Mesendoderm (in vitro differentiated cells): ENCODE measurements around the gene TAB2.
"Not testable (repeated sequence)": the region's sequence is repeated elsewhere in the genome, so short reads cannot be mapped to it uniquely, and the experiment has no call there.

ENCODE experiments used
- DNase-seq: peaks from one replicate; pipeline ENCODE4 v3.0.0; 2013
- H2AK5ac ChIP-seq: 2 replicates; pipeline ENCODE4 v1.6.1; 2013; ENCODE audit warnings: low read length, inconsistent platforms
- H2BK120ac ChIP-seq: 2 replicates; pipeline ENCODE4 v1.6.1; 2013; ENCODE audit warnings: low read depth, mild to moderate bottlenecking, low read length, moderate library complexity, mixed read lengths
- H2BK15ac ChIP-seq: replicated peaks from 2 replicates; pipeline ENCODE4 v1.6.1; 2013; ENCODE audit warnings: low read depth, mild to moderate bottlenecking, moderate library complexity
- H2BK5ac ChIP-seq: 2 replicates; pipeline ENCODE4 v1.6.1; 2013; ENCODE audit warnings: low read length, inconsistent platforms
- H3K18ac ChIP-seq: 2 replicates; pipeline ENCODE4 v1.6.1; 2013; ENCODE audit warnings: mild to moderate bottlenecking, low read length, mixed read lengths
- H3K23ac ChIP-seq: one replicate; pipeline ENCODE4 v1.6.1; 2013; ENCODE audit warnings: low read length
- H3K27ac ChIP-seq: 2 replicates; pipeline ENCODE4 v1.5.1; 2013; ENCODE audit warnings: low read depth, mild to moderate bottlenecking, inconsistent platforms, low read length, moderate library complexity
- H3K27me3 ChIP-seq: 2 replicates; pipeline ENCODE4 v1.6.1; 2013; ENCODE audit warnings: low read length, control low read depth, mild to moderate bottlenecking, inconsistent platforms; ENCODE audit not compliant: insufficient read depth, poor library complexity
- H3K36me3 ChIP-seq: 2 replicates; pipeline ENCODE4 v1.6.1; 2013; ENCODE audit warnings: low read length, inconsistent platforms; ENCODE audit not compliant: control insufficient read depth, insufficient read depth
- H3K4ac ChIP-seq: one replicate; pipeline ENCODE4 v1.6.1; 2013; ENCODE audit warnings: low read depth, mild to moderate bottlenecking, low read length, moderate library complexity
- H3K4me1 ChIP-seq: 2 replicates; pipeline ENCODE4 v1.6.1; 2013; ENCODE audit warnings: low read depth, low read length, inconsistent platforms; ENCODE audit not compliant: control insufficient read depth
- H3K4me2 ChIP-seq: 2 replicates; pipeline ENCODE4 v1.6.1; 2013; ENCODE audit warnings: low read length
- H3K4me3 ChIP-seq: 2 replicates; pipeline ENCODE4 v1.5.1; 2013; ENCODE audit warnings: mild to moderate bottlenecking, low read length
- H3K56ac ChIP-seq: one replicate; pipeline ENCODE4 v1.6.1; 2013; ENCODE audit warnings: low read length
- H3K79me1 ChIP-seq: 2 replicates; pipeline ENCODE4 v1.6.1; 2013; ENCODE audit warnings: low read length, inconsistent platforms
- H3K79me2 ChIP-seq: 2 replicates; pipeline ENCODE4 v1.6.1; 2013; ENCODE audit warnings: mild to moderate bottlenecking, low read length; ENCODE audit not compliant: control insufficient read depth, insufficient read depth
- H3K9ac ChIP-seq: 2 replicates; pipeline ENCODE4 v1.6.1; 2013; ENCODE audit warnings: low read length, inconsistent platforms
- H4K5ac ChIP-seq: one replicate; pipeline ENCODE4 v1.6.1; 2013; ENCODE audit warnings: low read length
- H4K8ac ChIP-seq: one replicate; pipeline ENCODE4 v1.6.1; 2013; ENCODE audit warnings: low read depth, mild to moderate bottlenecking, control low read depth, low read length, moderate library complexity
- WGBS: extraction: QIAGEN DNeasy Blood & Tissue Kit; methylation state at CpG from one replicate; pipeline ENCODE4 v1.1.7; 2013; ENCODE audit warnings: low lambda C conversion rate, missing lambda C conversion rate; ENCODE audit not compliant: insufficient coverage; ENCODE audit errors: extremely low coverage; 5-methylcytosine and 5-hydroxymethylcytosine counted together

TAB2 gene

GRCh38 chr6:149319422-149319821 lies 1.9 kb downstream of the TAB2 start:
- no peak overlapping the region for H3K56ac ChIP-seq

DNA sequence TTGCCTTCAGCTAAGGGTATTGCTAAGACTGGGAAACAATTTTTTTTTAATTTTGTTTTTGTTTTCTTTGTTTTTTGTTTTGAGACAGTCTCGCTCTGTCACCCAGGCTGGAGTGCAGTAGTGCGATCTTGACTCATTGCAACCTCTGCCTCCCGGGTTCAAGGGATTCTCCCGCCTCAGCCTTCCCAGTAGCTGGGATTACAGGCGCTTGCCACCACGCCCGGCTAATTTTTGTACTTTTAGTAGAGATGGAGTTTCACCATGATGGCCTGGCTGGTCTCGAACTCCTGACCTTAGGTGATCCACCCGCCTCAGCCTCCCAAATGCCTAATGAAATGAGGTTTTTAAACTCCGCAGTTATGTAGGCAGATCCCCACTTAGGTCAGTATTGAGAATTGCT lies 2.5 kb downstream of the TAB2 start:
- H2BK120ac ChIP-seq, DNase-seq, H3K4me3 ChIP-seq, H2AK5ac ChIP-seq, H3K9ac ChIP-seq, H4K5ac ChIP-seq, H2BK15ac ChIP-seq, H3K4ac ChIP-seq, H3K36me3 ChIP-seq, H3K18ac ChIP-seq, H3K79me1 ChIP-seq, H3K23ac ChIP-seq, H3K27ac ChIP-seq, H3K4me1 ChIP-seq, H3K56ac ChIP-seq, H2BK5ac ChIP-seq, H3K4me2 ChIP-seq, H3K27me3 ChIP-seq, H4K8ac ChIP-seq: not testable (repeated sequence)
- no CpG with 5 or more reads among the region's 10 CpGs for WGBS
- H3K79me2 ChIP-seq = peaks cover 49% of the 10 kb centered on the region

More at GRCh38 chr6:149319422-149319821, 1.9 kb downstream of the TAB2 start:
- no peak overlapping the region for H2BK120ac ChIP-seq
- no peak overlapping the region for H3K4me3 ChIP-seq
- no peaks in the 10 kb centered on the region for H3K4me1 ChIP-seq
- H3K9ac ChIP-seq = no peak overlapping the region
- H4K5ac ChIP-seq = no peak overlapping the region
- no peak overlapping the region for H4K8ac ChIP-seq
- H3K36me3 ChIP-seq = no peaks in the 10 kb centered on the region
- no peak for DNase-seq
- H2BK15ac ChIP-seq = no peak overlapping the region
- peaks cover 43% of the 10 kb centered on the region for H3K79me2 ChIP-seq
- no peak overlapping the region for H3K18ac ChIP-seq
- H3K23ac ChIP-seq = no peak overlapping the region
- H3K27ac ChIP-seq = no peak overlapping the region
- no CpG with 5 or more reads among the region's 3 CpGs for WGBS
- H3K4ac ChIP-seq = no peak overlapping the region
- H3K79me1 ChIP-seq = no peaks in the 10 kb centered on the region
- no peak overlapping the region for H2AK5ac ChIP-seq
- H2BK5ac ChIP-seq = no peak overlapping the region
- H3K4me2 ChIP-seq = no peak overlapping the region
- no peaks in the 10 kb centered on the region for H3K27me3 ChIP-seq

DNA sequence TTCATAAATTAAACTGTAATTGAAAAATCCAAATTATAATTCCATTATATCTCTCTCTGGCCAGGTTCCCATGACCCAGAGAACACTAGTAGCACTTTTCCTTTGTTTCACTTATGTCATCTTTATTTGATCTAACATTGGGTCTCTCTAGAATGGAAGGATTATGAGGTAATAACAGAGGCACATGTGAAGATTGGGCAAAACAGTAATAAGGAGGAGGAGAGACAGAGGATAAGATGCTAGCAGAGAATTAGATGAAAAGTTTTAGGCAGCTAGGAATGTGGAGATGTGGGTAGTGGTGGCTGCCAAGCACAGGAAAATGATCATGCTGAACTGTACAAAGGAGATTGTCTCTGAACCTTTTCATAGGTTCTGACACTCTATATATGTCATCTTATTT lies 3.3 kb downstream of the TAB2 start:
- H4K8ac ChIP-seq = no peak overlapping the region
- H3K4me1 ChIP-seq = no peaks in the 10 kb centered on the region
- H3K27ac ChIP-seq = no peak overlapping the region
- H3K27me3 ChIP-seq = no peaks in the 10 kb centered on the region
- no peak overlapping the region for H3K9ac ChIP-seq
- no peak overlapping the region for H2AK5ac ChIP-seq
- no peak overlapping the region for H3K4me3 ChIP-seq
- H2BK15ac ChIP-seq = no peak overlapping the region
- no peak overlapping the region for H2BK5ac ChIP-seq
- H3K4ac ChIP-seq = no peak overlapping the region
- no peak overlapping the region for H3K56ac ChIP-seq
- H3K79me2 ChIP-seq = peaks cover 52% of the 10 kb centered on the region
- no peaks in the 10 kb centered on the region for H3K36me3 ChIP-seq
- H2BK120ac ChIP-seq = no peak overlapping the region
- H4K5ac ChIP-seq = no peak overlapping the region
- H3K4me2 ChIP-seq = no peak overlapping the region
- no peak for DNase-seq
- no peak overlapping the region for H3K23ac ChIP-seq
- H3K79me1 ChIP-seq = no peaks in the 10 kb centered on the region
- no peak overlapping the region for H3K18ac ChIP-seq

DNA sequence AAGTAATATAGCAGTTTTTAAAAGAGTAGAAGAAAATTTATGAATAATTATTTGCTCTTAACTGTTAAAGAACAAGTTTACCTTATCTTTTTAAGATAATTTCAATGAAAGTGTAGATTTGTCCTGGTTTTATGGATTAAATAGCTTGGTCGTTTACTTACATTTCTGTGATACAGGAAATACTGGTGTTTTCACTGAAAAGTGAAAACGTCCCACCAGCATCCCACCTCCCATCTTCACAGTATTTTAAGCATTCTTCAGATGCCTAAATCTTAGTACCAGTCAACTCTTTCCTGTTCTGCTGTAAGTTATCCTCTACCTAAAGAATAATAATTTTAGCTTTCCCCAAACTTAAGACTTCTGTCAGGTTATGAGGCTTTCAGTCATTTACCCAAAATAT lies 5.8 kb downstream of the TAB2 start:
- H3K4ac ChIP-seq = no peak overlapping the region
- H2BK5ac ChIP-seq = no peak overlapping the region
- no peak overlapping the region for H2AK5ac ChIP-seq
- H3K4me2 ChIP-seq = no peak overlapping the region
- no CpG with 5 or more reads among the region's 2 CpGs for WGBS
- no peaks in the 10 kb centered on the region for H3K27me3 ChIP-seq
- no peaks in the 10 kb centered on the region for H3K79me1 ChIP-seq
- peaks cover 2% of the 10 kb centered on the region for H3K4me1 ChIP-seq
- no peak overlapping the region for H3K4me3 ChIP-seq
- no peak for DNase-seq
- no peak overlapping the region for H3K18ac ChIP-seq
- H3K79me2 ChIP-seq = peaks cover 65% of the 10 kb centered on the region
- no peak overlapping the region for H3K9ac ChIP-seq
- no peak overlapping the region for H4K8ac ChIP-seq
- no peak overlapping the region for H2BK120ac ChIP-seq
- no peak overlapping the region for H3K56ac ChIP-seq
- no peak overlapping the region for H3K27ac ChIP-seq
- no peak overlapping the region for H3K23ac ChIP-seq
- H4K5ac ChIP-seq = no peak overlapping the region
- no peak overlapping the region for H2BK15ac ChIP-seq
- H3K36me3 ChIP-seq = no peaks in the 10 kb centered on the region

GRCh38 chr6:149323925-149324324 lies 6.4 kb downstream of the TAB2 start:
- no peaks in the 10 kb centered on the region for H3K79me1 ChIP-seq
- H2BK5ac ChIP-seq = no peak overlapping the region
- no peak overlapping the region for H3K27ac ChIP-seq
- no CpG with 5 or more reads among the region's 2 CpGs for WGBS
- H3K4ac ChIP-seq = no peak overlapping the region
- no peak for DNase-seq
- no peak overlapping the region for H3K56ac ChIP-seq
- H3K79me2 ChIP-seq = peaks cover 65% of the 10 kb centered on the region
- no peak overlapping the region for H4K5ac ChIP-seq
- H3K36me3 ChIP-seq = no peaks in the 10 kb centered on the region
- no peak overlapping the region for H3K18ac ChIP-seq
- peaks cover 4% of the 10 kb centered on the region for H3K4me1 ChIP-seq
- H2BK15ac ChIP-seq = no peak overlapping the region
- H3K9ac ChIP-seq = no peak overlapping the region
- no peak overlapping the region for H2BK120ac ChIP-seq
- no peak overlapping the region for H4K8ac ChIP-seq
- no peak overlapping the region for H3K4me2 ChIP-seq
- no peaks in the 10 kb centered on the region for H3K27me3 ChIP-seq
- H3K23ac ChIP-seq = no peak overlapping the region
- H2AK5ac ChIP-seq = no peak overlapping the region
- no peak overlapping the region for H3K4me3 ChIP-seq

DNA sequence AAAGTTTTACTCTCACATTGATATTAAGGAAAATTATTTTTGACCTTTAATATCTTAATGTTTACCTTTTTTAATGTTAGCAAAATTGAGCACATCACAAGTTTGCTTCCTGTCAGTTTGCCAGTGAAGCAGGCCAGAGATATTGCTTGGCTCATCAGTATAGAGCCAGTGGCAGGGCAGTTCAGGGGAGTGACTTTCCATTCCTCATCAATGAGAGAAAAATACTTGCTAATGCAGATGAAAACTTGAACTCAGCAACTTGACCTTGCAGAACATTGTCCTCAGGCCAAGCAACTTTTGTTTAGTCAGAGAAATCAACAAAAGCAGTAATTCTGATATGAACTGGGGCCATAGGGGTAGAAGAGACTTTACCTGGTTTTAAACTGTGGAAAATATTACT lies 6.9 kb downstream of the TAB2 start:
- Histone ChIP-seq H3K79me2 (peaks cover 65% of the 10 kb centered on the region), H4K5ac (no peak overlapping the region), H3K23ac (no peak overlapping the region), H3K27me3 (no peaks in the 10 kb centered on the region), H3K79me1 (no peaks in the 10 kb centered on the region), H2BK15ac (no peak overlapping the region), H3K4me3 (no peak overlapping the region), H4K8ac (no peak overlapping the region), H3K4ac (no peak overlapping the region), H2BK120ac (no peak overlapping the region), H3K18ac (no peak overlapping the region), H3K9ac (no peak overlapping the region), H2BK5ac (no peak overlapping the region), H3K4me2 (no peak overlapping the region), H3K27ac (no peak overlapping the region), H3K4me1 (peaks cover 8% of the 10 kb centered on the region), H2AK5ac (no peak overlapping the region), H3K36me3 (no peaks in the 10 kb centered on the region), H3K56ac (no peak overlapping the region)
- no peak for DNase-seq
